Left renal pelvis (tissue), 4 donors: ENCODE results near the gene PLEKHM2. TPM values are rescaled to one million over a fixed set of nuclear protein-coding genes. Genes with fewer than 3 reads are reported as not detected.
A peak's percentile ranks its signal among the peaks of the same experiment; 100 is the strongest.

Experiments
- DNase-seq, 4 donors: peaks; one replicate each; pipeline ENCODE4 v3.0.0-alpha.2; 2013; ENCODE audit warnings: low read depth in 4 of 4, low spot score in 3 of 4
- polyA plus RNA-seq, 4 donors: library from polyadenylated mRNA; unstranded; fragments of 120-200 nt; gene quantifications; one replicate each; pipeline ENCODE4 v1.2.1, GENCODE V29; 2013; ENCODE audit not compliant: insufficient read length in 4 of 4

The PLEKHM2 gene
- polyA plus RNA-seq, 4 donors, result 43.0 to 45.6 (median 44.4) TPM

DNA sequence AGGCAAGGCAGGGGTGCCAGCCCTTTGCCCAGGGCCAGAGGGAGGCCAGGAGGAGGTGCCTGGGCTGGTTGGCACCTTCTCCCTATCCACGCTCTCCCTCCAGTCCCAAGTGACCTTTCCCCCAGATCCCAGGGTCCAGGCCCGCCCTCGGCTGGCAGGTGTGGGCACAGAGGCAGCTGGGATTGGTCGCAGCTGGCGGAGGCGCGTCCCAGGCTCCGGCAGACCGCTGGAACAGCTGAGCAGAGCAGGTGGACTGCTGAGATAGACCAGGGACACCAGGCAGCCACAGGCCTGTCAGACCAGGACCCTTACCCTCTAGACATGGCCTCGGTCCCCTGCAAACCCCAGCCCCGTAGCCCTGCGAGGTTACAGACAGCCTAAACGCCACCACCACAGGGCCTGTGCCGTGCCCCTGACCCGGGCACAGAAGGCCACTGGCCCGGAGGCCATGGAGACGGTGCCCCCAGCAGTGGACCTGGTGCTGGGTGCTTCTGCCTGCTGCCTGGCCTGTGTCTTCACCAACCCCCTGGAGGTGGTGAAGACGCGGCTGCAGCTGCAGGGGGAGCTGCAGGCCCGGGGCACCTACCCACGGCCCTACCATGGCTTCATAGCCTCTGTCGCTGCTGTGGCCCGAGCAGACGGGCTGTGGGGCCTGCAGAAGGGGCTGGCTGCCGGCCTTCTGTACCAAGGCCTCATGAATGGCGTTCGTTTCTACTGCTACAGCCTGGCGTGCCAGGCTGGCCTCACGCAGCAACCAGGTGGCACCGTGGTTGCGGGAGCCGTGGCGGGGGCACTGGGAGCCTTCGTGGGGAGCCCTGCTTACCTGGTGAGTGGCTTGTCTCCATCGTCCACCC, 52.1 kb downstream of the PLEKHM2 start, which contains the start of gene SLC25A34:
Gene SLC25A34, plus strand, starts transcription at position 221 of the 854 bp plus-strand sequence. Its CDS starts 228 bp downstream, at position 449.
- peak in 1 of 4 donors; percentile 29 for DNase-seq

DNA sequence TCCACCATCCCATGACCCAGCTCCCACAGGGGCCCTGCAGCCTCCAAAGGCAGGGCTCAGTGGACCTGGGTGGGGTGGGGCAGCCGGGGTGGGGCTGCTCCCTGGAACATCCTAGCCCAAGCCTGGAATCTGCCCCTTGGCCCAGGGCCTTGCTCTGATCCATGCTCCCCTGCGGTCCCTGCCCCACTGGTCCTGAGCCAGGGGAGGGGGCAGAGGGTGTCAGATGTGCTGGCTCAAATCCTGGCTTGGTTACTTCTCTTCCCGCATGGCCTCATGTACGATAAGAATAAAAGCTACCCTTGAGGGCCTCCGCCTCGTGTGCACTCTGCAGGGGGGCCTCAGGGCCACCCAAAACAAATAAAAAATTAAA, 52.8 kb downstream of the PLEKHM2 start:
- no peak for DNase-seq

- no peak for DNase-seq
Measured at GRCh38 chr1:15737324-15738319, 53.5 kb downstream of the PLEKHM2 start.

DNA sequence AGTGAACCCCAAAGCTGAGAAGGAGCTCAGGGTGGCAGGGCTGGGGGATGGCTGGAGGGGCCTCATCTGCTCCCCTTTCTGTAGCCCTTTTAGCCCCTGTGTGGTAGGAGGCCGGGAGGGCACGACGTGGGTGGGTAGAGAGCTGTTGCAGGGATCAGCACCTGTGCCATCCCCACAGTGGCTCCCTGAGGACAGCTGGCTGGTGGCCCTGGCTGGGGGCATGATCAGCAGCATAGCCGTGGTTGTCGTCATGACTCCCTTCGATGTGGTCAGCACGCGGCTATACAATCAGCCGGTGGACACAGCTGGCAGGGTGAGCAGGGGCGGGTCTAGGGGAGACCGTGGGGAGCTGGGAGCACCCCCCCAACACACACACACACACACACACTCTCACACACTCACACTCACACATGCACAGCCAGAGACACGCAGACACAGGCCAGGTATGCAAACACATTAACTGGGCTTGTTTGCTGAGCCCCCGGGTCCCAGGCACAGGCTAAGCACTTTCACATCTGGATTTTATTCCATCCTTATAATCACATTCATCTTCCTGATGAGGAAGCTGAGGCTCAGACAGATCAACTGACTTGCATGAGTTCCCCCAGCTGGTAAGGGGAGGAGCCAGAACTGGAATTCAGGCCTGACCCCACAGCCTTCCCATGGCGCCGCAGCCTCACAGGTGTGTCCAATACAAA, 54.4 kb downstream of the PLEKHM2 start:
- DNase-seq, result no peak

DNA sequence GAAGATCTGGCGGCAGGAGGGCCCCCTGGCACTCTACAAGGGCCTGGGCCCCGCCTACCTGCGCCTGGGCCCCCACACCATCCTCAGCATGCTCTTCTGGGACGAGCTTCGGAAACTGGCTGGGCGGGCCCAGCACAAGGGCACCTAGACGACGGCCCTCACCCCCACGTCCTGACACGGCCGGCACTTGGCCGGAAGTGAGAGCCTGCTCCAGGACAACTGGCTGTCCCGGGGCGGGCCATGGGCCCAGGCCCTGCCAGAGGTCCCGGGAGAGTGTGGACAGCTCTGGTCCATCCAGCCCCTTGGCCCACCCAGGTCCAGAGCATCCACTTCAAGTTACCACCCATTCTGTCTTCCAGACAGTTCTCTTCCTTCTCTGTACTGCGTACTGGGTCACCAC, 55.1 kb downstream of the PLEKHM2 start:
- DNase-seq, result no peak

GRCh38 chr1:15739745-15740144, 55.6 kb downstream of the PLEKHM2 start:
- no peak for DNase-seq

- peak in 1 of 4 donors; percentile 61 for DNase-seq
Measured at GRCh38 chr1:15740924-15741850, 57.1 kb downstream of the PLEKHM2 start.

DNA sequence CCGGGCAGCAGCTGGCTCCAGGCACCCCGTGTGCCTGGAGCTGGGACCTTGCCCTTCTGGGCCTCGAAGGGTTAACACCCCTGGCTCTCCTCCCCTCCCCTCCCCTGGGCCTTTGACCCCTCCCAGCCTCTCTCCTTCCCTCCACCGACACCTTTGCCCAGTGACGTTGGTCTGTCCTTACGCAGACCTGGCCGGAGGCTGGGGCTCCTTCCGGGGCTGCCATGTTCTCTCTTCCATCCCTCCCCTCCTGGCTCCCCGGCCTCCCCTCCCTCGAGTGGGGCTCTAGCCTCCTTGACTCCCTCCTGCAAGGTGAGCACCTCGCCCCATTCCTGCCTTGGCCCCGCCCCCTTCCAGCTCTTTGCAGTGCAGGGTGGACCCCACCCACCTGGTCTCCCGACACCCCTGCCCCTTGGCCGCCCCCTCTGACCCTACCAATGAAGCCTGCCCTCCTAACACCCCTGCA, 58.2 kb downstream of the PLEKHM2 start, which contains the start of gene TMEM82:
Gene TMEM82, plus strand, starts transcription at position 161 of the 463 bp plus-strand sequence. Its CDS starts 61 bp downstream, at position 222.
- DNase-seq, result no peak

- DNase-seq, result no peak
Measured at GRCh38 chr1:15744122-15744679, 60.1 kb downstream of the PLEKHM2 start.

DNA sequence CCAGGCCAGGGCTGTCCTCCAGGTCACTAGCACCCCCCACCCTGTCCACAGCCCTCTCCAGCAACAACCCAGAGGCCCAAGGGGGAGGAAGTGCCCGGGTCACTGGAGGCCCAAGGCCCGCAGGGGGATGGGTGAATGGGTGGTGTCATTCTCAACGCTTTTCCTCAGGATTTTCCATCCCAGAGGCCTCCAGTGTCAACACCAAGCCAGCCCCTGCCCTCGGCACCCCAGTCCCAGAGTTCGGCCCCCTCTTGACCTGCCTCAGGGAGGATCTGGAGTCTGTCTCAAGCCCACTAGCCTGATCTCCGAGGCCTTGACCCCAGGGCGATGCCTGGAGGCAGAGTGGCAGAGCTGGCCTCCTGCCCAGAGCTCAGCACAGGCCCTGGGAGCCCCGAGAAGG, 63.3 kb downstream of the PLEKHM2 start:
- DNase-seq, result no peak

- no peak for DNase-seq
Measured at GRCh38 chr1:15748264-15748663, 64.1 kb downstream of the PLEKHM2 start.

DNA sequence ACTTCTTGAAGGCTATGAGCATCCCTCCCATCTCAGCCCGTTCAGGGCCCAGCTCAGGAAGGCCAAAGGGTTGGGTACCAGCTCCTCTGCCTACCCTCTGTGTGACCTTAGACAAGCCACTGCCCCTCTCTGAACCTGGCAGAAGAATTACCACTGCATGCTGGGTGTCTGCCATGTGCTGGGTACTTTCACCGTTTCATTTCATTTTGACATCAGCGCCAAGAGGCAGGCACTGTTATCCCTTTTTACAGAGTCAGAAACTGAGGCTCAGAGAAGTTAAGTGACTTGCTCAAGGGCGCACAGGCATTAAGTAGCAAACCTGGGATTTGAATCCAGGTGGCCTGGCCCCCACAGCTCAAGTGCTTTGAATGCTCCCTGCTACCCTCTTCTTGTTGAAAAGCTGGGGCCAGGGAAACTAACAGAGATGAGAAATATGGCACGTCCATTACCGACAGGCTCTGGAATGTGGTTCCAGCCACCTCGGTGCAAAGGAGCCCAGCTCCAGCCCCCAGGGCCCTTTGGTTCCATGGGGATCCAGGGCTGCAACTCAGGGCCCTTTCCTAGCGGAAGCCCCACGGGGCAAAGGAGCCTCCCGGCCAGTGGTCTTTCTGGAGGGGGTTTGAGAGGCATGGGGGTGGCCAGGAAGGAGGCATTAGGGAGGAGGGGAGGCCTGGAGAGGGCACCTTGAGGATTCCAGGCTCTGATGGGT, 64.7 kb downstream of the PLEKHM2 start:
- no peak for DNase-seq

GRCh38 chr1:15749399-15750291, 65.5 kb downstream of the PLEKHM2 start:
- DNase-seq, result no peak

GRCh38 chr1:15750924-15751323, 66.8 kb downstream of the PLEKHM2 start:
- no peak for DNase-seq

DNA sequence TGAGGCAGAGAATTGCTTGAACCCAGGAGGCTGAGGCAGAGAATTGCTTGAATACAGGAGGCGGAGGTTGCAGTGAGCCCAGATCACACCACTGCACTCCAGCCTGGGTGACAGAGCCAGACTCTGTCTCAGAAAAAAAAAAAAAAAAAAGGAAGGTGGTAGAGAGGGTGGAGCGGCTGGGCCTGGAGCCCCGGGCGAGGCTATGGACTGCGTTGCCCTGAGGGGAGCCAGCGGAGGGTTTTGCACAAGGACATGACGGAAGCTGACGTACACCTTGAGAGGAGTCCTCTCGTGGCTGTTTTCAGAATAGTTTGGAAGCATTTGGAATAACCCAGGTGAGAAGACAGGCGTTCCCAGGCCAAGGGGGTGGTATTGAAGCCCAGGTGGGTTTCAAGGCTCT, 67.6 kb downstream of the PLEKHM2 start:
- no peak for DNase-seq

GRCh38 chr1:15753776-15754175, 69.7 kb downstream of the PLEKHM2 start:
- no peak for DNase-seq

- no peak for DNase-seq
Measured at GRCh38 chr1:15755021-15755645, 71.0 kb downstream of the PLEKHM2 start.
